B cell (primary cell): ENCODE measurements around the gene THY1.
"Not testable (repeated sequence)": the region's sequence is repeated elsewhere in the genome, so short reads cannot be mapped to it uniquely, and the experiment has no call there.

ENCODE experiments used
- CTCF ChIP-seq: fragments of 200-600 bp; IDR thresholded peaks from one replicate; pipeline ENCODE4 v1.8.0; 2022; ENCODE audit warnings: antibody characterized with exemption, mild to moderate bottlenecking
- EZH2 ChIP-seq: IDR thresholded peaks from 2 replicates; pipeline ENCODE4 v1.6.1; 2012; ENCODE audit warnings: borderline replicate concordance, low read depth, mild to moderate bottlenecking, moderate library complexity, low read length; ENCODE audit not compliant: insufficient read depth, poor library complexity, severe bottlenecking

GRCh38 chr11:119405448-119405847 lies 17.5 kb downstream of the THY1 start:
- TF ChIP-seq CTCF, EZH2: not testable (repeated sequence)
